ENCODE measurements around the gene COL26A1.
"Not testable (repeated sequence)": the region's sequence is repeated elsewhere in the genome, so short reads cannot be mapped to it uniquely, and the experiment has no call there.

The COL26A1 gene

DNA sequence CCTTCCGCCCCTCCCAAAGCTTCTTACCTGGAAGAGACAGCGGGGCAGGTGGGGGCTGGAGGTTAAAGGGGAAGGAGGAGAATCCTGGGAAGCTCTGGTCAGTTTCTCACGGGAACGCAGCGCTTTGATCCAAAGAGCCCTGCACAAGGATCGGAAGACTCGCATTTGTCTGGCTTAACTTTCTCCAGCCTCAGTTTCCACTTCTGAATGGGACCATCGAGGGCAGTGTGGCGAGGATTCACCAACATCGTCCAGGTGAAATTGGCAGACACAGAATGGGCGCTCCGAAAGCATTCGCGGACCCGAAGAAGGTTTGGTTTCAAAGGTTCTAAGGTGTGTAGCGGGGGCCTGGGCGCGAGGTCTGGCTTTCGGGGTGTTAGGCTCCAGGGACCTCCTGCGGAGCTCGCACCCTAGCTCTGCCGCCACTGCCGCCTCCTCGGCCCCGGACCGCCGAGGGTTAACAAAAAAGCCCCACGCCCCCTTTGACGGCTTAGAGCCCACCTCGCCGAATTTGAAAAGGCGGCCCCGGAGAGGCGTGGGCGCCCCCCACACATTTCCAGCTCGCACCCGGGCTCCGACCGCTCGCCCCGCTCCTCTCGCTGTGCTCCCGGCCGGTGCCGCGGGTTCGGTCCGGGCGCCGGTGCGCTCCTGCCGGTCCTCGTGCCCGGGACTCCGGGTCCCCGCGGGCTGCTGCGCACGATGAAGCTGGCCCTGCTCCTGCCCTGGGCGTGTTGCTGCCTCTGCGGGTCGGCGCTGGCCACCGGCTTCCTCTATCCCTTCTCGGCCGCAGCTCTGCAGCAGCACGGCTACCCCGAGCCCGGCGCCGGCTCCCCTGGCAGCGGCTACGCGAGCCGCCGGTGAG is at the start of gene COL26A1:
Gene COL26A1 (plus strand): TSS at position 542 of the 862 bp plus-strand sequence. CDS start 158 bp downstream, at position 700.
- DNase-seq = no peak

DNA sequence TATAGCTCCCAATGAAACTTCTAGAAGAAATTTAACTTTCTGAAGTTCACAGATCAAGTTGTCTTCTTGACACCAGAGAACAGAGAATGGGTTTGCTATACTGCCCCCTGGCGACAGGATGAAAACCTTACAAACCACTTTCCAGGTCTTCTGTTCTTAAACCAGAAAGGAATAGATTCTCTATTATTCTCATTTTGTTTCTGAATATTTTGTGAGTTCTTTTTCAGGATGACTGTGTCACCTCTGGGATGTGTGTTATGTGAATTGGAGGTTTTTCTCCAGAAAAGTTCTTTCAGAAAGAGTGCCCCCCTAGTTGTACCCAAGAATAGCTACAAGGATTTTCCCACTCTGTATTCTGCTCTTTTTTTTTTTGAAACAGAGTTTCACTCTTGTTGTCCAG is 47.3 kb upstream of the COL26A1 start:
- peak; percentile 30 to 44 for DNase-seq

DNA sequence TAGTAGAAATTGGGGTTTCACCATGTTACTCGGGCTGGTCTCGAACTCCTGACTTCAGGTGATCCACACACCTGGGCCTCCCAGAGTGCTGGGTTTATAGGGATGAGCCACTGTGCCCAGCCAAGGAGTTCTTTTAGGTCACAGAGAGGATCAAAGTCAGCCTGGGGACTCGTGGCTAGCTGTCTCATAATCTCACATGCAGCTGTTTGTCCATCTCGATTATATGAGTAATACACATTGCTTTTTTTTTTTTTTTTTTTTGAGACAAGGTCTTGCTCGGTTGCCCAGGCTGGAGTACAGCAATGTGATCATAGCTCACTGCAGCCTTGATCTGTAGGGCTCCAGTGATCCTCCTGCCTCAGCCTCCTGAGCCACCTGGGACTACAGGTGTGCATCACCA is 43.3 kb upstream of the COL26A1 start:
- no peak for DNase-seq

DNA sequence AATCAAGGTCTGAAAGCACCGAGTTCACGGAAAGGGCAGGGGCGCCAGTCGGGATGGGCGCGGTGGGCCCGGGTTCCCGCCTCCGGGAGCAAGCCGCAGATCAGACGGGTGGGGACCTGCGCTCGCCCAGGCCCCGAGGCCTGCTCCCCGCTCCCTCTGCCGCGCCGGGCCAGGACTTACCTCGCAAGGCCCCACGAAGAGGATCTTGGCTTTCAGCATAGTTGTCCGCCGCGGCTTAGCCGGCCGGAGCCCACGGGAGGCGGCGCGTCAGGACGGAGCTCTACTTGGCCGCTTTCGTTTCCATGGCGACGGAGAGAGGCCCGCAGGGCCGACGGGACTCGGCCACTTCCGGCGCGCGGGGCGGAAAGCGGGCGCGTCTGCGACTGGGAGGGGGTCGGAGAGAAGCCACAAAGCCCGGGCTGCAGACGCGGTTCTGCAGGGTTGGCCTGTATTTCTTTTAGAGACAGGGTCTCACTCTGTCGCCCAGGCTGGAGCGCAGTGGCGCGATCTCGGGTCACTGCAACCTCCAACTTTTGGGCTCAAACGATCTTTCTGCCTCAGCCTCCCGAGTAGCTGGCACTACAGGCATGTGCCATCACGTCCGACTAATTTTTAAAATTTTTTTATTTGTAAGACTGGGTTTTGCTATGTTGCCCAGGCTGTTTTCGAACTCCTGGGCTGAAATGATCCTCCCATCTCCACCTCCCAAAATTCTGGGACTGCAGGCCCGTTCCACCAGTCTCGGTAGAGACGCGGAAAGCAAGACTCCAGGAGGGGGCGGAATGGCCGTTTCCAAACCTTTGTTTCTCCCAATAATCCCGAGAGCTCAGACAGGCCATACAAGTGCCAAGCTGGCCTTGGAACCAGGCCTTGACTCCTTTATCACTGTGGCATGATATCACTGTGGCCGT is 40.9 kb upstream of the COL26A1 start, which contains the start of gene IFT22:
Gene IFT22 (minus strand): TSS at position 322 of the 911 bp plus-strand sequence. CDS start 103 bp downstream, at position 219.
- peak; percentile 79 for DNase-seq

DNA sequence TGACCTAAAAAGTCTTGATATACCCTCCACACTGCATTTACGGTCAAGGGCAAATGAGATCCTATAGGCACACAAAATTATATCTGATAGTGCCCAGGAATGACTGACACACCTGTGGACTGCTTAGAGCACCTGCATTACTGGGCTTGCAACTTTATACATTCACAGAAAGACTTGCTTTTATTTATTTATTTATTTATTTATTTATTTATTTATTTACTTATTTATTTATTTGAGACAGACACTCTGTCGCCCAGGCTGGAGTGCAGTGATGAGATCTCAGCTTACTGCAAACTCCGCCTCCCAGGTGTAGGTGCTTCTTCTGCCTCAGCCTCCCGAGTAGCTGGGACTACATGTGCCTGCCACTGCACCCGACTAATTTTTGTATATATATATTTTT is 34.5 kb upstream of the COL26A1 start:
- no peak for DNase-seq

DNA sequence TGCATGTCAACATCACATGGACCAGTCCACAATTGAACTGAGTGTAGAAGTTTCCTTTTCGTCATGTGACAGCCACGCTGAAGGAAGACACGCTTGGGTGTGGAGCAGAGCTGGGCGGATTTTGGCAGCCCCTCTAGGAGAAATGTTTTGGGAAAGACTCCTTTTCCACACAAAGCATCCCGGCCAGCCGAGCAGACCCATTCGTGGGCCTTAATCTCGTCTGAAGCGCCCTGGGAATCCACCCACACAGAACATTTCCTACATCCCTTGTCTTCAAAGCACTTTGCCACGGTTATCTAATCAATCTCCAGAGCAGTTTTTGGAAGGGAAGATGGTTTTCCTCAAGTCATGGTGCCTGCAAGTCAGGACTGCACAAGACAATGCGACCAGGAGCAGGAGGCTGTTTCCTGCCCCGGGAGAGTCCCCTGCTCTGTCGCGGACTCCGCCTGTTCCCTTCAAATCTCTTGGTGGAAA is 32.6 kb upstream of the COL26A1 start:
- no peak for DNase-seq

DNA sequence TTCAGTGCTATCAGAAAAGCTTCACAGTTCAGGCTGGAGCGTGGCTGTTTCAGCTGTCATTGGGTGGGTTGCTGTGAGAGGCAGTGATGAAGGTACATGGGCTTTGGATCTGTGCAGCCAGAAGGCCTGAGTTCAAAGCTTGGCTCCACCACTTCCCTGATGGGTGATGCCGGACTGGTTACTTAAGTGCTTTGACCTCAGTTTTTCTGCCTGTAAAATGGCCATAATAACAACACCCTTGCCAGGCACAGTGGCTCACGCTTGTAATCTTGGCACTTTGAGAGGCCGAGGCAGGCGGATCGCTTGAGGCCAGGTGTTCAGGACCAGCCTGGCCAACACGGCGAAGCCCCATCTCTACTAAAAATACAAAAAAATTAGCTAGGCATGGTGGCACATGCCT is 30.6 kb upstream of the COL26A1 start:
- DNase-seq = no peak

DNA sequence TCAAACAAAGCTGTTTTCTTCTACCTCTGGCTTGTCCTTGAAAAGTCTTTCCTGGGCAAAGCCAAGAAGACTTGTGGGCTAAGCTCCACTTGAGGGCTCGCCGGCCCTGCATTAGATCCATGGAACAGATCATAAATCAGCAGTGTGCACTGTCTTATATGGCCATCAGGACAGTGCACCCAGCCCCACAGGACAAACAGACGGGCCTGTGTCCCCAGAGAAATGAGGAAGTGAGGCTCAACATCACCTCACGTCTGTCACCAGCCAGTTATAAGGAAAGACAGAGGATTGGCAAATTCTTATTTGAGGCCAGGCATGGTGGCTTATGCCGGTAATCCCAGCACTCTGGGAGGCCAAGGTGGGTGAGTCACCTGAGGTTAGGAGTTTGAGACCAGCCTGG is 28.8 kb upstream of the COL26A1 start:
- DNase-seq = peak in 1 of 2 experiments; percentile 0

DNA sequence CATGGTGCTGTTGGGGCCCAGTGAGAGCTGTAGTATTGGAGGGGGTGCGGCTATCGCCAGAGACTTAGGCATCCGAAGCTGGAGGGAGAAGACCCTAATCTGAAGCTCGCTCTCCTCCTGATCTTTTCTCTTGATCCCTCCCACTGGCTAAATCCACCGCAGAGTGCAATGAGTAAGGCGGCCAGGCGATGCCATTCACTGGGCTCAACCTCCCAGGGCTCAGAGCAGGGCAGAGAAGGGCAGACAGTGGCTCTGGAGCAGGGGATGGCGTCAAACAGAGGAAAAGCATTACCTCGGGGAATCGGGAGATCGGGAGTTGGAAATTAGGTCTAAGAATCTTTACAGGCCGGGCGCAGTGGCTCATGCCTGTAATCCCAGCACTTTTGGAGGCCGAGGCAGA is 22.3 kb upstream of the COL26A1 start:
- no peak for DNase-seq

DNA sequence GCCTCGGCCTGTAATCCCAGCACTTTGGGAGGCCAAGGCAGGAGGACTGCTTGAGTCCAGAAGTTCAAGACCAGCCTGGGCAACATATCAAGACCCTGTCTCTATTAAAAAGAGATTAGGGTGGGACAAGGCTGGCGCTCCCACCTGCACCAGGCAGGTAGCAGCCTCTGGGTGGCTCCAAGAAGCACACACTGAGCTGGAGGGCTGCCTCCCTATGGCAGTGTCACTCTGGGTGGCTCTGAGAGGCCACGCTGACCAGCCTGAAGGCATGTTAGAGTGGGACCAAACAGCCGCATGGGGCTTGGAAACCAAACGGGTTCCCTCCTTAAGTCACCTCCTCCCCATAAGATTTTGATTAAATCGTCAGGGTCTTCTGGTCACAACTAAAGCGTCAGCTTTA is 19.8 kb upstream of the COL26A1 start:
- no peak for DNase-seq

DNA sequence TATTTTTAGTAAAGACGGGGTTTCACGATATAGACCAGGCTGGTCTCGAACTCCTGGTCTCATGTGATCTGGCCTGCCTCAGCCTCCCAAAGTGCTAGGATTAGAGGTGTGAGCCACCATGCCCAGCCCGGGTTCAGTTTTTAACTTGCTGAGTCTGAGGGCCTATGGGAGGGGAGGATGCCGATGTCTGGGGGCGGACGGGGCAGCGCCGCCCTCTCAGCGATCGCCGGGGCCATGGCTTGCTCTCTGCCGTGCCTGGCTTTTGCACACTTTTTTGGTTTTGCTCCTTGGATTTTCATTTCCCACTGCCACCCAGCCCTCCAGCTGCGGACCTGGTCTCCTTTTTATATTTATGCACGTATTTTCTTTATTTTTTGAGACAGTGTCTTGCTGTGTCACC is 15.2 kb upstream of the COL26A1 start:
- DNase-seq = no peak

DNA sequence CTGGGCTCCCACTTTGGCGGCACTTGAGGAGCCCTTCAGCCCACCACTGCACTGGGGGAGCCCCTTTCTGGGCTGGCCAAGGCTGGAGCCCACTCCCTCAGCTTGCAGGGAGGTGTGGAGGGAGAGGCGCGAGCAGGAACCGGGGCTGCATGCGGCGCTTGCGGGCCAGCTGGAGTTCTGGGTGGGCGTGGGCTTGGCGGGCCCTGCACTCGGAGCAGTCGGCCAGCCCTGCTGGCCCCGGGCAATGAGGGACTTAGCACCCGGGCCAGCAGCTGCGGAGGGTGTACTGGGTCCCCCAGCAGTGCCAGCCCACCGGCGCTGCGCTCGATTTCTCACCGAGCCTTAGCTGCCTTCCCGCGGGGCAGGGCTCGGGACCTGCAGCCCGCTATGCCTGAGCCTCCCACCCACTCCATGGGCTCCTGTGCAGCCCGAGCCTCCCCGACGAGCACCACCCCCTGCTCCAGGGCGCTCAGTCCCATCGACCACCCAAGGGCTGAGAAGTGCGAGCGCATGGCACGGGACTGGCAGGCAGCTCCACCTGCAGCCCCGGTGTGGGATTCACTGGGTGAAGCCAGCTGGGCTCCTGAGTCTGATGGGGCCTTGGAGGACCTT is 14.1 kb upstream of the COL26A1 start:
- DNase-seq = not testable (repeated sequence)

DNA sequence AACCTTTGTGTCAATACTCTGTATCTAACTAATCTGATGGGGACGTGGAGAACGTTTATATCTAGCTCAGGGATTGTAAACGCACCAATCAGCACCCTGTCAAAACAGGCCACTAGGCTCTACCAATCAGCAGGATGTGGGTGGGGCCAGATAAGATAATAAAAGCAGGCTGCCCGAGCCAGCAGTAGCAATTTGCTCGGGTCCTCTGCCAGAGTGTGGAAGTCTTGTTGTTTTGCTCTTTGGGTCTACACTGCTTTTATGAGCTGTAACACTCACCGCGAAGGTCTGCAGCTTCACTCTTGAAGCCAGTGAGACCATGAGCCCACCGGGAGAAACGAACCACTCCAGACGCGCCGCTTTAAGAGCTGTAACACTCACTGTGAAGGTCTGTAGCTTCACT is 13.4 kb upstream of the COL26A1 start:
- DNase-seq = not testable (repeated sequence)

DNA sequence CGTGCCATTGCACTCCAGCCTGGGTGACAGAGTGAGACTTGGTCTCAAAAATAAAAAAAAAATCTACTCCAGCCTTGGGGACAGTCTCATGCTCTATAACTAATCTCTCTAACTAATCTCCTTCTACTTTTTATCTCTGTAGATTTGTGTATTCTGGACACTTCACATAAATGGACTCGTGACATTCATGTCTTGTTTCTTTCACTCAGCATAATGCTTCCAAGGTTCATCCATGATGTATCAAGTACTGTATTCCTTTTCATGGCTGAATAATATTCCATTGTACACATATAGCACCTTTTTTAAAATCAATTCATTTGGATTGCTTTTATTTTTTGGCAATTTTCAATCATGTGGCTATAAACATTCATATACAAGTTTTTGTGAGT is 9.8 kb upstream of the COL26A1 start:
- DNase-seq = no peak

DNA sequence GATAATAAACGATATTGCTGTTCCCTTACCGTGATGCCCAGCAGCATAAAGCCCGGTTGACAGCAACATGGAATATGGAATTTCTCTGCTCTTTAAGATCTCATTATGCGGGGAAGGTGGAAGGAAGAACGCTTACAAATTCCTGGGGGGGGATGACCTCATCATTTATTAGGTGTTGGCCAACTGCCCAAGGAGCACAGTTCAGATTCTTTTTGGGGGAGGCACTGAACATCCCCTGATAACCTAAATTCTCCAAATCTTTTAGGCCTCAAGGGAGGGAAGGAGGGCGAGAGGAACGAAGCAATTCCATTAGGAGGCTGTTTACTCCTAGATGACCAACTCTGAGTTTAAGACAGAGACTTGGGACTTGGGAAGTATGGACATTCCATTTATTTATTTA is 5.2 kb upstream of the COL26A1 start:
- DNase-seq = no peak

DNA sequence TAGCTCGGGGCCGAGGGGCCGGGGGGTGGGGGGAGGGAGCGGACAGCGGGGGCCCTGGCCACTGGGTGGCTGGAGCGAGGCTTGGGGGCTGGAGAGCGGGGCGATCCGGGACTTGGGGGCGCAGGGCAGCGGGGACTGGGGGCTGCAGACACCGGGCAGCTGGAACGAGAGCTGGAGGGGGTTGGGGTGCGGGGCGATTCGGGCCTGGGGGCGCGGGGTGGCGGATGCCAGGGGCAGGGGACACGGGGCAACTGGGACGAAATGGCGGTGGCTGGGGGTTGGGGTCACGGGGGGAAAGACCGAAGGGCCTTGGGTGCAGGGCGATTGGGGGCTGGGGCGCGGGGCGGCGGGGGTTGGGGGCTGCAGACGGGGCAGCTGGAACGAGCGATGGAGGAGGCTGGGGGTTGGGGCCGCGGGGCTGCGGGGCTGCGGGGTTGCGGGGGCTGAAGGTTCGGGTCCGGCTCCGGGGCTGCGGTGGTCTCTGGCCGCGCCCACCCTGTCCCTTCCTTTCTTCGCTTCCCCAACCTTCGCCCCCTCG is 590 bp downstream of the COL26A1 start:
- no peak for DNase-seq

DNA sequence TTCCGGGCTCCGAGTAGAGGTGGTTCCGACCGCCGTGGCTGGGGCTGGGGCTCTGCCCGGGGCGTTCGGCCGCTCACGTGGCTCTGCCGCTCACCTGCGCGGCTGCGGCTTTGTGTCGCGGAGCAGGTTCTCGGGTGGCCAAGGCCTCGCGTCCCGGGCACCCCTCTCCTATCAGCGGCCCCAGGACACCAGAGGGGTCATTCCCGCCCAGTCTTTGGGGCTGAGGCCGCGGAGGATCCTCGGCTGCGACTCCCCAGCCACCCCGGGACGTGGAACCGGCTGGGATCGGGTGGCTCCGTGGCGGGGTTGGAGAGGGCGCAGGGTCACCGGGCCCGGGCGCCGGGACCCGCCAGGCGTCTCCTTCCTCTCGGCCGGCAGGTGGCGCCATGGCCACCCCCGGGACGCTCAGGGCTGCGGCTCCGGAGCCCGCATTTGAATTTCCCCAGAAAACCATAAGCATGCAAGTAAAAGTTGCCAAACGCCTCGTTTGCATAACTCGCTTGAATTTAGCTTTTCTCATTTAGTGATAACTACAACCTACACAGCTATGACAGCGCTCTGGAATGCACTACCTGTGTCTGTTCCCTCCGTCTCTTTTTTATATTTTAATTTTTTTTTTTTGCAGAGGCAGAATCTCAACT is 1.2 kb downstream of the COL26A1 start:
- peak; percentile 56 to 60 for DNase-seq

DNA sequence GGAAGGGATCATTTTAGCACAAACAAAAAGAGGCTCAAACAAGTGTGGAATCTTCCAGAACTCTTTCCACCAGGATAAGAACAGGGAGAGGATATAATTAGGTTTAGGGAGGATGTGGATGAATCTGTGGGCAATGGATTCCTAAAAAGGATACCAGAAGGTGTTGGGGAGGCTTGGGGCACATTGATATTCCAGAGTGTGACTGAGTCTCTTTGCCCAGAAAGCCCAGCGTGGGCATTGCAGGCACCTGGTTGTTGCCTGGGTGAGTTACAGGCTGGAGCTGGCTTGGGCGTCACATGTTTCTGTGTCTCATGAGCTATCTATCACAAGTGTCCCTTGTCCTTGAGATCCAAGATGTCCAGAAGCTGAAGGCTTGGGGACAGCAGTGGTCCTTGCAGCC is 3.3 kb downstream of the COL26A1 start:
- no peak for DNase-seq

DNA sequence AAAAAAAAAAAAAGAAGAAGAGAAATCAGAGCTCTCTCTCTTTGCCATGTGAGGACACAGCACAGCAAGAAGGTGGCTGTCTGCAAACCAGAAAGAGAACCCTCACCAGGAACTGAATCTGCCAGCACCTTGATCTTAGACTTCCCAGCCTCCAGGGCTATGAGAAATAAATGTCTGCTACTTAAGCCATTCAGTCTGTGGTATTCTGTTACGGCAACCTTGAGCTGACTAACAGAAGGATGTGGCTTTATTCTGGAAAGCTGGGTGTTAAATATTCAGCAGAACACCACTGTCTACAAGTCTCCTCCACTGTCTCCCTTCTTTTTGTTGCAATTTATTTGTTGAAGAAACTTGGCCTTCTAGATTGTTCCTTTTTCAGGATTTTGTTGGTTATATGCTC is 5.0 kb downstream of the COL26A1 start:
- DNase-seq = no peak

DNA sequence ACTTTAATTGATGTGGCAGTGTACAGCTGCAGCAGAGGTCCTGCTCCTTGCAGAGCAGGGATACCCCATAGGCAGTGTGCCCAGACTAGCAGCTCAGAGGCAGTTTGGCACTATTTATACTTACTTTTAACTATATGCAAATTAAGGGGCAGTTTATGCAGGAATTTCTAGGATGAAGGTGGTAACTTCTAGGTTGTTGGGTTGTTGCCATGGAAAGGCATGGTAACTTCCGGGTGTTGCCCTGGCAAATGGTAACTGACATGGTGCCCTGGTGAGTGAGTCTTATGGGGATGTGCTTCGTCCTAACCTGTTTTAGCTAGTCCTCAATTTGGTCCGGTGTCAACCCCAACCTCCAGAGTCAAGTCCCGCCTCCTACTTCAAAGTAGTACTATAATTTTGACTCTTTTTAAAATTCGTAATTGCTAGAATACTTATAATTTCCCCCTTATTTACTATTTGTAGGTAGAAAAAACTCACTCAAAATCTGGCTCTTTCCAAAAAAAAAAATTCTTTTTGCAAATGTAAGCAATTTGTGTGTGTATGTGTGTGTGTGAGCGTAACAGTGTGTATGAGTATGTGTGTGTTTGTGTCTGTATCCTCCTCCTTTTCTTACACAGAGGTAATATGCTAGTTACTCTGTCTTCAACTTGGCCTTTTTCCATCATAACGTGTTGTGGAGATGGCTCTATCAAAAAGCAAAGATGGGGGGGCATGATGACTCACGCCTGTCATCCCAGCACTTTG is 5.9 kb downstream of the COL26A1 start:
- DNase-seq = no peak

DNA sequence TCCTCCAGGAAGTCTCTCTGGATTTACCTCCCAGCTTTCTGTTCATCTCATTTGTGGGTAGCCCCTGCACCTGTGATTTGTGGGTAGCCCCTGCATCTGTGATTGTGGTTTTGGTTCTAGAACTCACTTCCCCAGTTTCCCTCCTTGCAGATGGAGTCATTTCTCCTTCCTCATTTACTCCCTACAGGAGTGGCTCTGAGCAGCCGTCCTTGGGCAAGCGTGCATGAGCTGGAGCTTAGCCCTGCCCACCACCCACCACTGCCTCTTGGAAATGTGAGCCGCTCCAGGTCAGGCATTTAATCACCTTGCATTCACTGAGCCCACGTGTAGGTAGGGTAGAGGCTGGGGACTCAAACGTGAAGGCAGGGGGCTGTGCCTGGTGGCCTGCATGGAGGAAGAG is 8.2 kb downstream of the COL26A1 start:
- peak in 1 of 2 experiments; percentile 6 for DNase-seq

All from AML-193 (cell line).